Measurements from ENCODE around the gene PARD3. TPM values are rescaled to one million over a fixed set of nuclear protein-coding genes. Genes with fewer than 3 reads are reported as not detected.

Gene PARD3
- total and polyA plus RNA-seq, 10 of the 15 experiments (the other 5 are each of a cell fraction or from before 2014, with no cell fraction given): 2.6 to 43.1 (median 13.9) TPM

- FAIRE-seq (no peak), DNase-seq (ENCODE audit: low read depth, low spot score) (no peak), ATAC-seq (no peak)
- no peaks in the 10 kb centered on the region for H4K20me1 ChIP-seq (ENCODE audit: control insufficient read depth, insufficient read depth)
- TF ChIP-seq RAD51 (IDR thresholded peaks at IDR 0.05) (no peak), ZNF217 (IDR thresholded peaks at IDR 0.05) (no peak)
- BruUV-seq (replicated peaks): no TSS peak
- H3K27ac ChIP-seq (ENCODE audit: control insufficient read depth, insufficient read depth): no peak overlapping the region
- no peaks in the 10 kb centered on the region for H3K9me3 ChIP-seq (replicated peaks; ENCODE audit: control insufficient read depth, insufficient read depth, low read length)
- RAD21 ChIA-PET (ENCODE audit: unreplicated experiment): interaction anchor here (1.5 to 9.0 kb wide), 2 partner anchors 81 to 119 kb away, joined by 4 to 97 read pairs; no protein-coding TSS in a partner anchor
- H3K9ac ChIP-seq (ENCODE audit: control insufficient read depth, insufficient read depth, low read length): no peak overlapping the region
- SMC1A ChIA-PET (ENCODE audit: uncharacterized antibody, unreplicated experiment): interaction anchor here (0.9 to 10.0 kb wide), 12 partner anchors 9 to 1192 kb away, joined by 3 to 127 read pairs (median 5); no protein-coding TSS in a partner anchor
- WGBS (ENCODE audit: insufficient coverage, insufficient replicate concordance, low lambda C conversion rate, missing lambda C conversion rate): 74% methylated on average over 7 of the region's 7 CpGs
- CTCF ChIA-PET: interaction anchor here (0.9 to 8.4 kb wide), 9 partner anchors 13 to 297 kb away, joined by 3 to 210 read pairs (median 4); no protein-coding TSS in a partner anchor
- H3K4me2 ChIP-seq (ENCODE audit: control insufficient read depth, insufficient read depth): no peak overlapping the region
- H3K4me1 ChIP-seq (ENCODE audit: control insufficient read depth, insufficient read depth, low read length): peaks cover 7% of the 10 kb centered on the region; the same call in 1 of the 2 replicates
- H3K27me3 ChIP-seq (replicated peaks in 1 of 2; ENCODE audit: control insufficient read depth in 2 of 2, insufficient read depth in 2 of 2, low read length in 1 of 2): no peaks in the 10 kb centered on the region
- no peaks in the 10 kb centered on the region for H3K79me2 ChIP-seq (ENCODE audit: control insufficient read depth, insufficient read depth, low read length)
- no peaks in the 10 kb centered on the region for H3K36me3 ChIP-seq (ENCODE audit: control insufficient read depth in 2 of 2, insufficient read depth in 2 of 2, low read length in 1 of 2)
- no peak overlapping the region for H2AFZ ChIP-seq (ENCODE audit: control insufficient read depth, low read depth, low read length)
- POLR2A ChIA-PET: interaction anchor here (0.6 kb wide), 1 partner anchor 395 kb away, joined by 3 read pairs; no protein-coding TSS in a partner anchor
- no peak overlapping the region for H3K4me3 ChIP-seq
- in situ Hi-C loops (cut with MboI): loop anchor here (5.0 to 10.0 kb wide), 2 partner anchors 117 to 1185 kb away; partner anchors contain the start of gene NRP1
- intact Hi-C loops (cut with micrococcal nuclease; ENCODE audit: unreplicated experiment): loop anchor here (5.0 kb wide), 1 partner anchor 1188 kb away; the partner anchor contains the start of gene NRP1
Measured at GRCh38 chr10:34520084-34520483, 295.0 kb downstream of the PARD3 start.

GRCh38 chr10:34514290-34514689 lies 300.8 kb downstream of the PARD3 start:
- no peaks in the 10 kb centered on the region for H3K4me1 ChIP-seq (ENCODE audit: control insufficient read depth, insufficient read depth, low read length)
- no peak overlapping the region for H2AFZ ChIP-seq (ENCODE audit: control insufficient read depth, low read depth, low read length)
- FAIRE-seq (no peak), ATAC-seq (peak; percentile 21; the same call in 2 of the 3 replicates), DNase-seq (ENCODE audit: low read depth, low spot score) (no peak)
- H3K79me2 ChIP-seq (ENCODE audit: control insufficient read depth, insufficient read depth, low read length): no peaks in the 10 kb centered on the region
- intact Hi-C loops (cut with micrococcal nuclease; ENCODE audit: unreplicated experiment) (no loop called here), in situ Hi-C loops (cut with MboI) (no loop called here)
- no peak overlapping the region for H3K4me2 ChIP-seq (ENCODE audit: control insufficient read depth, insufficient read depth)
- H3K4me3 ChIP-seq: no peak overlapping the region
- ChIA-PET RAD21 (ENCODE audit: unreplicated experiment) (interaction anchor here (1.0 kb wide), 1 partner anchor 11 kb away, joined by 3 read pairs; no protein-coding TSS in a partner anchor), CTCF (interaction anchor here (1.3 kb wide), 1 partner anchor 8 kb away, joined by 7 read pairs; no protein-coding TSS in a partner anchor), SMC1A (ENCODE audit: uncharacterized antibody, unreplicated experiment) (interaction anchor here (0.9 to 2.2 kb wide), 5 partner anchors 9 to 120 kb away, joined by 3 to 5 read pairs (median 4); no protein-coding TSS in a partner anchor), POLR2A (interaction anchor here (1.1 kb wide), 1 partner anchor 23 kb away, joined by 3 read pairs; no protein-coding TSS in a partner anchor)
- H3K27me3 ChIP-seq (replicated peaks in 1 of 2; ENCODE audit: control insufficient read depth in 2 of 2, insufficient read depth in 2 of 2, low read length in 1 of 2): no peaks in the 10 kb centered on the region; a peak in 1 of 4 replicates
- H3K9ac ChIP-seq (ENCODE audit: control insufficient read depth, insufficient read depth, low read length): no peak overlapping the region
- H4K20me1 ChIP-seq (ENCODE audit: control insufficient read depth, insufficient read depth): no peaks in the 10 kb centered on the region
- no peaks in the 10 kb centered on the region for H3K9me3 ChIP-seq (replicated peaks; ENCODE audit: control insufficient read depth, insufficient read depth, low read length)
- no peak overlapping the region for H3K27ac ChIP-seq (ENCODE audit: control insufficient read depth, insufficient read depth)
- BruUV-seq (replicated peaks): no TSS peak
- no peaks in the 10 kb centered on the region for H3K36me3 ChIP-seq (ENCODE audit: control insufficient read depth in 2 of 2, insufficient read depth in 2 of 2, low read length in 1 of 2)
- WGBS (ENCODE audit: insufficient coverage, insufficient replicate concordance, low lambda C conversion rate, missing lambda C conversion rate): 71% methylated on average over 4 of the region's 4 CpGs
- TF ChIP-seq TARDBP (IDR thresholded peaks at IDR 0.05; ENCODE audit: borderline replicate concordance) (no peak), KLF5 (IDR thresholded peaks at IDR 0.05; ENCODE audit: partially characterized antibody) (no peak), CUX1 (IDR thresholded peaks at IDR 0.05; ENCODE audit: insufficient replicate concordance, low read depth, low read length) (no peak), TAF1 (IDR thresholded peaks at IDR 0.05; ENCODE audit: borderline replicate concordance, low read depth, low read length) (no peak), RELB (IDR thresholded peaks at IDR 0.05; ENCODE audit: low read depth) (no peak), YY1 (IDR thresholded peaks at IDR 0.05; ENCODE audit: low read depth, low read length) (no peak), NR2C1 (IDR thresholded peaks at IDR 0.05) (no peak), BHLHE40 (IDR thresholded peaks at IDR 0.05; ENCODE audit: borderline replicate concordance in 1 of 2, low read depth in 2 of 2, low read length in 1 of 2) (no peak)

Measured in GM12878 (cell line).